Effector CD8-positive, alpha-beta T cell (primary cell): Measurements from ENCODE around the gene SCAMP2.

Source experiments
- DNase-seq: peaks from one replicate; lab custom pipeline; 2025; lab: John Stamatoyannopoulos, UW

SCAMP2 gene

GRCh38 chr15:74820056-74820455 lies 53.1 kb downstream of the SCAMP2 start:
- no peak for DNase-seq

- DNase-seq: no peak
Measured at GRCh38 chr15:74817370-74817737, 55.8 kb downstream of the SCAMP2 start.

- no peak for DNase-seq
Measured at GRCh38 chr15:74816624-74817369, 56.4 kb downstream of the SCAMP2 start.

- DNase-seq: no peak
Measured at GRCh38 chr15:74815961-74816360, 57.2 kb downstream of the SCAMP2 start.

GRCh38 chr15:74815121-74815934 lies 57.8 kb downstream of the SCAMP2 start:
- DNase-seq: no peak

- DNase-seq: no peak
Measured at GRCh38 chr15:74812533-74812932, 60.6 kb downstream of the SCAMP2 start, which contains the start of gene LMAN1L. LMAN1L (plus strand) TSS chr15:74812835; CDS start chr15:74812855, 20 bp downstream.

- DNase-seq: no peak
Measured at GRCh38 chr15:74809956-74810355, 63.2 kb downstream of the SCAMP2 start.

GRCh38 chr15:74809242-74809641 lies 63.9 kb downstream of the SCAMP2 start:
- no peak for DNase-seq

- DNase-seq: no peak
Measured at GRCh38 chr15:74808840-74809229, 64.3 kb downstream of the SCAMP2 start.

- DNase-seq: no peak
Measured at GRCh38 chr15:74808078-74808839, 64.9 kb downstream of the SCAMP2 start.

GRCh38 chr15:74807282-74807681 lies 65.9 kb downstream of the SCAMP2 start:
- DNase-seq: no peak

- DNase-seq: no peak
Measured at GRCh38 chr15:74804935-74805334, 68.2 kb downstream of the SCAMP2 start.

GRCh38 chr15:74802862-74803447 lies 70.2 kb downstream of the SCAMP2 start:
- DNase-seq: no peak

GRCh38 chr15:74802290-74802689 lies 70.9 kb downstream of the SCAMP2 start:
- no peak for DNase-seq

GRCh38 chr15:74801311-74801997 lies 71.7 kb downstream of the SCAMP2 start:
- no peak for DNase-seq

- no peak for DNase-seq
Measured at GRCh38 chr15:74800559-74801094, 72.5 kb downstream of the SCAMP2 start.

GRCh38 chr15:74799856-74800558 lies 73.2 kb downstream of the SCAMP2 start:
- peak; percentile 85 for DNase-seq

GRCh38 chr15:74799255-74799855 lies 73.8 kb downstream of the SCAMP2 start:
- DNase-seq: no peak

GRCh38 chr15:74798388-74799254 lies 74.5 kb downstream of the SCAMP2 start:
- DNase-seq: no peak
